Neutrophil (primary cell): ENCODE results near the gene SRL.

Experiments
- H3K27ac ChIP-seq: fragments of 200-600 bp; sonication (generic); 2 replicates; pipeline ENCODE4 v1.5.1; 2016; ENCODE audit warnings: mild to moderate bottlenecking, moderate library complexity
- H3K27me3 ChIP-seq: fragments of 200-600 bp; sonication (generic); 2 replicates; pipeline ENCODE4 v1.6.0; 2016; ENCODE audit warnings: mild to moderate bottlenecking
- H3K36me3 ChIP-seq: fragments of 200-600 bp; sonication (generic); 2 replicates; pipeline ENCODE4 v1.5.1; 2017
- H3K4me1 ChIP-seq, 2 experiments: fragments of 200-600 bp in 1 of 2; sonication (generic) in 1 of 2; 1 replicate in 1 of 2; 2 replicates in 1 of 2; pipeline versions ENCODE4 v1.5.1 to v1.6.1; 2013 to 2016; ENCODE audit warnings: low read depth in 1 of 2, low read length in 1 of 2, mild to moderate bottlenecking in 1 of 2, moderate library complexity in 1 of 2; ENCODE audit not compliant: control insufficient read depth in 1 of 2, insufficient read depth in 1 of 2
- H3K4me3 ChIP-seq, 2 experiments: fragments of 200-600 bp in 1 of 2; sonication (generic) in 1 of 2; 1 replicate in 1 of 2; 2 replicates in 1 of 2; pipeline ENCODE4 v1.5.1; 2013 to 2016; ENCODE audit warnings: low read depth in 1 of 2, low read length in 1 of 2, mild to moderate bottlenecking in 1 of 2, moderate library complexity in 1 of 2
- H3K9me3 ChIP-seq: fragments of 200-600 bp; sonication (generic); 2 replicates; pipeline ENCODE4 v1.5.1; 2016
- TF ChIP-seq, protein P1 (sequence below): fragments of 200-600 bp; sonication (generic); IDR thresholded peaks from 2 replicates; pipeline ENCODE4 v1.5.1; 2016; ENCODE audit warnings: antibody characterized with exemption

Gene SRL

DNA sequence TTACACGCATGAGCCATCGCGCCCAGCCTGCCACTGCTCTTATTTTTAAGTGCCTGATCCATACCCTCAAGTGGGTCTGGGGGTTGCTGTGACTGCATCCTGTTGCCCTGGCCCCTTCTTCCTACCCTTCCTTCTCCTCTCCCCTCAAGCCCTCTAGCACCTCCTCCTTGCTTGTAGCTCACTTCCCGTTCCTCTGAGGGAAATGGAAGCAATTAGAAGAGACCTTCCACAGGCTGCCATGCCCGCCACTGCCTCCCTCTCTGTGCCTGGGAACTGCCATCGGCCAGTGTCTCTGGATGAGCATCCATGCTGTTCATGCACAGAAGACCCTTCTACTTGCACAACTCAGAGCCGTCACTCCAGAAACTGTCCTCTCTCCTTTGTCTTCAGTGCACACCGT is 41.6 kb upstream of the SRL start:
- H3K27me3 ChIP-seq = no peaks in the 10 kb centered on the region
- H3K36me3 ChIP-seq = no peaks in the 10 kb centered on the region
- H3K4me3 ChIP-seq = no peak overlapping the region
- TF ChIP-seq, protein P1, sequence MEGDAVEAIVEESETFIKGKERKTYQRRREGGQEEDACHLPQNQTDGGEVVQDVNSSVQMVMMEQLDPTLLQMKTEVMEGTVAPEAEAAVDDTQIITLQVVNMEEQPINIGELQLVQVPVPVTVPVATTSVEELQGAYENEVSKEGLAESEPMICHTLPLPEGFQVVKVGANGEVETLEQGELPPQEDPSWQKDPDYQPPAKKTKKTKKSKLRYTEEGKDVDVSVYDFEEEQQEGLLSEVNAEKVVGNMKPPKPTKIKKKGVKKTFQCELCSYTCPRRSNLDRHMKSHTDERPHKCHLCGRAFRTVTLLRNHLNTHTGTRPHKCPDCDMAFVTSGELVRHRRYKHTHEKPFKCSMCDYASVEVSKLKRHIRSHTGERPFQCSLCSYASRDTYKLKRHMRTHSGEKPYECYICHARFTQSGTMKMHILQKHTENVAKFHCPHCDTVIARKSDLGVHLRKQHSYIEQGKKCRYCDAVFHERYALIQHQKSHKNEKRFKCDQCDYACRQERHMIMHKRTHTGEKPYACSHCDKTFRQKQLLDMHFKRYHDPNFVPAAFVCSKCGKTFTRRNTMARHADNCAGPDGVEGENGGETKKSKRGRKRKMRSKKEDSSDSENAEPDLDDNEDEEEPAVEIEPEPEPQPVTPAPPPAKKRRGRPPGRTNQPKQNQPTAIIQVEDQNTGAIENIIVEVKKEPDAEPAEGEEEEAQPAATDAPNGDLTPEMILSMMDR = no peak
- no peaks in the 10 kb centered on the region for H3K9me3 ChIP-seq
- no peak overlapping the region for H3K27ac ChIP-seq
- peaks cover 4 to 5% of the 10 kb centered on the region in 2 experiments for H3K4me1 ChIP-seq

DNA sequence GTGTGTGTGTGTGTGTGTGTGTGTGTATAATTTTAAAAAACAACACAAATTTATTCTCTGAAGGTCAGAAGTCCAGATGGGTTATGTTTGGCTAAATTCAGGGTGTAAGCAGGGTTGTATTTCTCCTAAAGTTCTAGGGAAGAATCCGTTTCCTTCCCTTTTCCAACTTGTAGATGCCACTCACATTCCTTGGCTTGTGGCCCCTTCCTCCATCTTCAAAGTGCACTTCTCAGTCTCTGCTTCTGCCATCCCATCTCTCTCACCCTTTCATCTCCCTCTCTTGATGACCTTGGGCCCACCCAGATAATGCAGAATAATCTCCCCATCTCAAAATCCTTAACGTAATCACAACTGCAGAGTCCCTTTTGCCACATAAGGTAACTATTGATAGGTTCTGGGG is 38.7 kb upstream of the SRL start:
- TF ChIP-seq, protein P1 = no peak
- Histone ChIP-seq H3K27me3 (no peaks in the 10 kb centered on the region), H3K9me3 (no peaks in the 10 kb centered on the region), H3K4me3 (no peak overlapping the region), H3K27ac (no peak overlapping the region), H3K36me3 (no peaks in the 10 kb centered on the region), H3K4me1 (no peaks in the 10 kb centered on the region)

DNA sequence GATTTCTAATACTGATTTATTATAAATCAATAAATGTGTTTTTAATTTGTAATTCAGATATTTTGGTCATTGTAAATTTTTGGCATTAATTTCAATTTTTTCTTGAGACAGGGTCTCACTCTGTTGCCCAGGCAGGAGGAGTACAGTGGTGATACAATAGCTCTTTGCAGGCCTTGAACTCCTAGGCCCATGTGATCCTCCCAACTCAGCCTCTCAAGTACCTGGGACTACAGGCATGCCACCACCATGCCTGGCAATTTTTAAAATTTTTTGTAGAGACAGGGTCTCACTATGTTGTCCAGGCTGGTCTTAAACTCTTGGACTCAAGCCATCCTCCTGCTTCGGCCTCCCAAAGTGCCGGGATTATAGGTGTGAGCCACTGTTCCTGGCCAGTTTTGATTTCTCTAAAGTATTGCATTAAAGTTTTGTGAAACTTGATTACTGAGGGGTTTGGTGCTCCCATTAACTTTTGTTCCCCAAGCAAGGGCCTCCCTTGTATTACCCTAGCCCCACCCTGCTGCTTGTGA is 36.2 kb upstream of the SRL start:
- no peaks in the 10 kb centered on the region for H3K9me3 ChIP-seq
- H3K4me1 ChIP-seq = peaks cover 10 to 17% of the 10 kb centered on the region in 2 experiments
- no peak overlapping the region for H3K4me3 ChIP-seq
- no peak overlapping the region for H3K27ac ChIP-seq
- no peaks in the 10 kb centered on the region for H3K36me3 ChIP-seq
- TF ChIP-seq, protein P1 = no peak
- H3K27me3 ChIP-seq = no peaks in the 10 kb centered on the region

DNA sequence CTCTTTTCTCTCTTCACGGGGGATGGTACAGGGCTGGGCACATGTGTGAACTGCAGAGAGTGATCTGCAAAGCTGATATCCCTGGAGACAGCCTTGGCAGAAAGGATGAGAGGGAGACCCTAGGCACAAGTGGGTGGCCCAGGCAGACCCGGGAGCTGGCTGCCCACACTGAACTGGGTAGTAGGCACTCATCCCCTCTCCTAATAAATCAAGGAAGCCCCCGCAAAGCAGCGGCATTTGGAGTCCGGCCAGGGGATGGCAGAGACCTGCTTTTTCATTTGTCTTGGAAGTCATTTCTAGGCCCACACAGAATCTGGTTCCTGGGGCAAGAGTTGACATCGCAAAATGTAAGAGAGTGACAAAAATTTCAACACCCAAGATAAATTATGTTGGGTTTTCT is 34.0 kb upstream of the SRL start:
- no peaks in the 10 kb centered on the region for H3K36me3 ChIP-seq
- H3K27me3 ChIP-seq = no peaks in the 10 kb centered on the region
- no peak overlapping the region for H3K27ac ChIP-seq
- H3K4me3 ChIP-seq = no peak overlapping the region
- H3K9me3 ChIP-seq = no peaks in the 10 kb centered on the region
- peaks cover 27 to 31% of the 10 kb centered on the region in 2 experiments for H3K4me1 ChIP-seq
- TF ChIP-seq, protein P1 = no peak

DNA sequence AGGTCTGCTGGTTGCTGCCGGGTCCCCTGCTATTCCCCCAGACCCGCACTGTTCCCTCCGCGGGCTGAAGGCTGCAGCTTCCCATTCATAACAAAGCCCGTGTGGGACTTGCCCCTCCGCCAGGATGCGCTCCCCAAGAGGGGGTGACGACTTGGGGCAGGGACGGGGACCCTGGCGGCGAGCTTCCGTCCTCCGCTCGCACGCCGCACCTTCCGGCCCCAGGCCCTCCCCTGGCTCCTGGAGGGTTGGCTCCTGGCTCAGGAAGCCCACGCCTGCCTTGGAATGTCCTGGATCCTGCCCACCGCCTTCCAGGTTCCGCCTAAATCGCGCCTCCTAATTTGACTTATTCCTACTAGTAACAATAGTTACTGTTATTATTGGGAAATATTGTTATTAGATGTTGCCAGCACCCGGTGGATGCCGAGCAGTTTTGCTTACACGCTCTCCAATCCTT is 32.0 kb upstream of the SRL start:
- Histone ChIP-seq H3K27ac (peak overlapping the region; percentile 89), H3K9me3 (no peaks in the 10 kb centered on the region), H3K4me1 (peaks cover 28 to 32% of the 10 kb centered on the region in 2 experiments), H3K4me3 (peak overlapping the region; percentile 61 to 80), H3K36me3 (no peaks in the 10 kb centered on the region), H3K27me3 (no peaks in the 10 kb centered on the region)
- TF ChIP-seq, protein P1 = no peak
